DND-41 (cell line): ENCODE data around the gene ZNF582.

ENCODE experiments used
- ATAC-seq: fragments of 200-7000 bp; cut with Tn5 transposase; 3 replicates; pipeline ENCODE4 v1.9.1; 2021; ENCODE audit warnings: low read depth; ENCODE audit not compliant: insufficient read depth
- DNase-seq: peaks from one replicate; pipeline ENCODE4 v3.0.0-alpha.2; 2020
- H2AFZ ChIP-seq: 2 replicates; pipeline ENCODE4 v1.6.0; 2012; ENCODE audit warnings: low read depth, low read length
- H3K27ac ChIP-seq: 2 replicates; pipeline ENCODE4 v1.5.1; 2012; ENCODE audit warnings: low read length, inconsistent platforms
- H3K27me3 ChIP-seq: fragments of 200-600 bp; sonication (generic); 2 replicates; pipeline ENCODE4 v1.6.0; 2012; ENCODE audit warnings: low read length, mild to moderate bottlenecking, inconsistent platforms; ENCODE audit not compliant: insufficient read depth, poor library complexity
- H3K36me3 ChIP-seq: 2 replicates; pipeline ENCODE4 v1.5.1; 2012; ENCODE audit warnings: low read length, inconsistent platforms; ENCODE audit not compliant: insufficient read depth
- H3K4me1 ChIP-seq: 2 replicates; pipeline ENCODE4 v1.5.1; 2012; ENCODE audit warnings: mild to moderate bottlenecking, low read length; ENCODE audit not compliant: insufficient read depth
- H3K4me2 ChIP-seq: 2 replicates; pipeline ENCODE4 v1.6.0; 2012; ENCODE audit warnings: mild to moderate bottlenecking, moderate library complexity, low read length, inconsistent platforms; ENCODE audit not compliant: insufficient read depth
- H3K4me3 ChIP-seq, 2 experiments: fragments of 200-600 bp in 1 of 2; shearing (Covaris generic) in 1 of 2; 2 replicates each; pipeline ENCODE4 v1.5.1; 2012 to 2016; ENCODE audit warnings: inconsistent platforms in 2 of 2, low read length in 2 of 2, mild to moderate bottlenecking in 2 of 2, low read depth in 1 of 2, moderate library complexity in 1 of 2
- H3K79me2 ChIP-seq: 2 replicates; pipeline ENCODE4 v1.6.0; 2012; ENCODE audit warnings: low read length, inconsistent platforms; ENCODE audit not compliant: insufficient read depth
- H3K9ac ChIP-seq: 2 replicates; pipeline ENCODE4 v1.6.0; 2012; ENCODE audit warnings: low read depth, mild to moderate bottlenecking, inconsistent platforms, low read length, moderate library complexity
- H3K9me3 ChIP-seq: 2 replicates; pipeline ENCODE4 v1.5.1; 2012; ENCODE audit warnings: low read length, moderate library complexity, mild to moderate bottlenecking, inconsistent platforms; ENCODE audit not compliant: insufficient read depth, severe bottlenecking
- H4K20me1 ChIP-seq: 2 replicates; pipeline ENCODE4 v1.6.0; 2012; ENCODE audit warnings: low read length; ENCODE audit not compliant: insufficient read depth
- CTCF ChIP-seq: IDR thresholded peaks from 2 replicates; pipeline ENCODE4 v1.5.1; 2012; ENCODE audit warnings: borderline replicate concordance, low read length, moderate library complexity, mild to moderate bottlenecking; ENCODE audit not compliant: poor library complexity, severe bottlenecking; ENCODE audit errors: extremely low read depth
- EZH2 ChIP-seq: IDR thresholded peaks from 3 replicates; pipeline ENCODE4 v1.6.1; 2012; ENCODE audit warnings: borderline replicate concordance, low read depth, mild to moderate bottlenecking, moderate library complexity, low read length, inconsistent platforms; ENCODE audit not compliant: severe bottlenecking

Gene ZNF582

GRCh38 chr19:56403764-56404704 lies 10.7 kb upstream of the ZNF582 start, which contains the start of gene ZNF583:
ZNF583 (plus strand) TSS chr19:56404332; CDS start chr19:56407115, 2,783 bp downstream.
- H3K9me3 ChIP-seq: peaks cover 43% of the 10 kb centered on the region
- peaks cover 33% of the 10 kb centered on the region for H3K36me3 ChIP-seq
- peaks cover 30% of the 10 kb centered on the region for H3K4me1 ChIP-seq
- no peak for TF ChIP-seq CTCF
- no peak for TF ChIP-seq EZH2
- no peaks in the 10 kb centered on the region for H3K27me3 ChIP-seq
- H3K27ac ChIP-seq: peak within 1 kb of the TSS; percentile 92
- H3K4me3 ChIP-seq: peak within 1 kb of the TSS; percentile 57 to 89
- peak within 1 kb of the TSS; percentile 97 for H2AFZ ChIP-seq
- H3K4me2 ChIP-seq: peak within 1 kb of the TSS; percentile 77
- H4K20me1 ChIP-seq: no peaks in the 10 kb centered on the region
- peaks cover 27% of the 10 kb centered on the region for H3K79me2 ChIP-seq
- DNase-seq: peak; percentile 89
- peak; percentile 89 for ATAC-seq
- H3K9ac ChIP-seq: peak within 1 kb of the TSS; percentile 70

DNA sequence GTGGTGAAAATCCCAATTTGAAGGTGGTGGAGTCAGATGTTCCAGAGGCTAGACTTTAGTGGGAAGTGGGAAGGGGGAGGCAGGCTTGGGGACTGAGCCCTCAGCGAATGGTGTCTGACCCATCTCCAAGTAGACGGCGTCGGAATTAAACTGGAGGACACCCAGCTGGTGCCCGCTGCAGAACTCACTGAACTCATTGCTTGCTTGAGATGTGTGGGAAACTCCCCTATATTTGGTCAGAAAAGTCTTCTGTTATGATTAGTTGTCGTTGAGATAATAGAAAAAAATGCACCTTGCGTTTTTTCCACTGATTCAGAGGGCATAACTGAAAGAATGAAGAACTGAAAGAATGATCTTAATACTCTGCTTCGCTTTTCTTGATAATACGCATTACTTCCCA lies 9.9 kb upstream of the ZNF582 start:
- Histone ChIP-seq H3K27me3 (no peaks in the 10 kb centered on the region), H2AFZ (peak overlapping the region; percentile 97), H3K36me3 (peaks cover 32% of the 10 kb centered on the region), H3K79me2 (peaks cover 27% of the 10 kb centered on the region), H3K27ac (peak overlapping the region; percentile 92), H3K4me1 (peaks cover 30% of the 10 kb centered on the region), H4K20me1 (no peaks in the 10 kb centered on the region), H3K9me3 (peaks cover 39% of the 10 kb centered on the region), H3K4me3 (peak overlapping the region; percentile 57 to 89), H3K9ac (peak overlapping the region; percentile 70), H3K4me2 (peak overlapping the region; percentile 77)
- ATAC-seq: no peak
- no peak for DNase-seq
- TF ChIP-seq CTCF: no peak
- TF ChIP-seq EZH2: no peak

DNA sequence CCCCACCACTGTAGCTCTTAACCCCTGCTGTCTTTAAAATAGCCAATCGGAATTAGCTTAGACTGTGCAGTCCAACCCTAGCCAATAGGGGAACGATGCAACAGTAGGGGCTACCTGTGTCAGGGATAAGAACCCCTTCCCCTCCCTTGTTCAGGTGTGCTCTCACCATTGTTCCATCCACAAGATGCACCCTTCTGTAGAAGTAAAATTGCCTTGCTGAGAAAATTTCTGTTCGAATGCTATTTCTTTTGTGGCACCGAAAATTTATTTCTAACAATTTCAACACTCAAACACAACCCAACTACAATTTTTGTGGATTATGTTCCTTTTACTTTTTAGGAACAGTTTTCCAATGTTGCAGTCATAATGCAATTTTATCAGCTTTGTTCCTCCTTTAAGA lies 7.2 kb upstream of the ZNF582 start:
- H3K9ac ChIP-seq: no peak overlapping the region
- DNase-seq: no peak
- H2AFZ ChIP-seq: no peak overlapping the region
- H3K9me3 ChIP-seq: peaks cover 31% of the 10 kb centered on the region
- no peak overlapping the region for H3K4me2 ChIP-seq
- no peaks in the 10 kb centered on the region for H3K27me3 ChIP-seq
- no peak overlapping the region for H3K27ac ChIP-seq
- no peak for ATAC-seq
- TF ChIP-seq CTCF (no peak), EZH2 (no peak)
- peaks cover 22% of the 10 kb centered on the region for H3K79me2 ChIP-seq
- H4K20me1 ChIP-seq: no peaks in the 10 kb centered on the region
- H3K36me3 ChIP-seq: peaks cover 11% of the 10 kb centered on the region; the same call in 1 of the 2 replicates
- H3K4me3 ChIP-seq: no peak overlapping the region
- H3K4me1 ChIP-seq: peaks cover 25% of the 10 kb centered on the region
